Superior temporal gyrus (tissue), 1 donor: ENCODE data around the gene C19orf85.

Experiments used
- DNase-seq: peaks from one replicate; pipeline ENCODE4 v3.0.0-alpha.2; 2016; ENCODE audit errors: extremely low spot score

The C19orf85 gene

GRCh38 chr19:55489711-55490477 is 25.3 kb upstream of the C19orf85 start:
- DNase-seq, result no peak

- no peak for DNase-seq
These were observed 24.6 kb upstream of the C19orf85 start for GRCh38 chr19:55488986-55489710.

GRCh38 chr19:55487924-55488687 is 23.6 kb upstream of the C19orf85 start, which contains the start of gene SSC5D:
Gene SSC5D, plus strand, starts transcription at chr19:55488436. Its CDS starts 154 bp downstream, at chr19:55488590.
- DNase-seq, result no peak

- no peak for DNase-seq
These were observed 22.7 kb upstream of the C19orf85 start for GRCh38 chr19:55486971-55487923.

GRCh38 chr19:55486043-55486970 is 21.8 kb upstream of the C19orf85 start:
- no peak for DNase-seq

GRCh38 chr19:55485439-55486011 is 21.0 kb upstream of the C19orf85 start:
- DNase-seq, result no peak

GRCh38 chr19:55484593-55485438 is 20.3 kb upstream of the C19orf85 start, which contains the start of gene NAT14:
Gene NAT14, plus strand, starts transcription at chr19:55485188. Its CDS starts 521 bp downstream, at chr19:55485709.
- DNase-seq, result peak; percentile 53

- DNase-seq, result no peak
These were observed 19.4 kb upstream of the C19orf85 start for GRCh38 chr19:55483706-55484592.

GRCh38 chr19:55482967-55483705 is 18.6 kb upstream of the C19orf85 start:
- DNase-seq, result no peak

GRCh38 chr19:55482156-55482961 is 17.8 kb upstream of the C19orf85 start:
- no peak for DNase-seq

GRCh38 chr19:55481794-55482155 is 17.2 kb upstream of the C19orf85 start:
- DNase-seq, result no peak

- DNase-seq, result no peak
These were observed 16.7 kb upstream of the C19orf85 start for GRCh38 chr19:55481148-55481793.

GRCh38 chr19:55479451-55480230 is 15.1 kb upstream of the C19orf85 start:
- no peak for DNase-seq

- DNase-seq, result no peak
These were observed 14.5 kb upstream of the C19orf85 start for GRCh38 chr19:55479045-55479444.

GRCh38 chr19:55478364-55478763 is 13.8 kb upstream of the C19orf85 start:
- no peak for DNase-seq
